NCI-H69 (cell line): Measurements from ENCODE around the gene CCDC88C.

ENCODE experiments used
- DNase-seq: peaks from one replicate; lab custom pipeline; 2025; lab: John Stamatoyannopoulos, UW

CCDC88C gene

DNA sequence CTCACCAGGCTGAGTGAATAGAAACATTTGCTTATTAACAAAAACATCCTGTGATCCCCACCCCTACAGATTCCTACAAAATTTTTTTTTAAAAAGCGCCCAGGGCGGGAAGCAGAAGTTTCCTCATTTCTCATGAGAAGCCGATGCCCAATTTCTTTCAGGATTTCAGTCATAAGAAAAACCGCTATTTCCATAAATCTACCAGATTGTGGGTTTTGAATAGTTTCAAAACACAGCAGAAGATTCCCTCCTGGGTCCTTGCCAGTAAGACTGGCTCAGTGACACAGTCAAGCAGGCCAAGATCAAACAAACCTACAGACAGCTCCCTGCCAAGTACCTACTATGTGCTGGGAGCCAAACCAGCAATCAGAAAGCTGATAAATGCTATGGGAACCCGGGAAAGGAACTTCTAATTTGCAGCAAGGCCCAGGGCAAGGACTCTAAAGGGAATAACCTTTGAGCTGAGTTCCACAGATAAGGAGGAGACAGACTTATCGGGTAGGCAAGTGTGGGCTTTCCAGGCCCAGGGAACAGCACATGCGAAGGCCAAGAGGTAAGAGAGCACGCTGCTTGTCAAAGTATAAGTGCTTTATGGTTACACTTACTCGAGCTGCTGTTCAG lies 68.7 kb downstream of the CCDC88C start:
- DNase-seq: no peak

DNA sequence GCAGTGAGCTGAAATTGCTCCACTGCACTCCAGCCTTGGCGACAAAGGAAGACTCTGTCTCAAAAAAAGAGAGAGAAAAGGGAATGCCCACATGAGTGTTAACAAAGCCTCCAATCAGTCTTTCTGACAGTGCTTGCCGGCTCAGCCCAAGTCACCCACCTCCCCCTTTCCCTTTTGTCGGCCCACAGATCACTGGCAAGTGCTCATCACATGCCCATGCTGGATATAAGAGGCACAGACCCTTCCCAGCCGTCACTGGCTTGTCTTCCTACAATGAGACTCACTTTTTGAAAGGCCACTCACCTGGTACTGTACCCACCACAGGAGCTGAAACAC lies 70.8 kb downstream of the CCDC88C start:
- no peak for DNase-seq

DNA sequence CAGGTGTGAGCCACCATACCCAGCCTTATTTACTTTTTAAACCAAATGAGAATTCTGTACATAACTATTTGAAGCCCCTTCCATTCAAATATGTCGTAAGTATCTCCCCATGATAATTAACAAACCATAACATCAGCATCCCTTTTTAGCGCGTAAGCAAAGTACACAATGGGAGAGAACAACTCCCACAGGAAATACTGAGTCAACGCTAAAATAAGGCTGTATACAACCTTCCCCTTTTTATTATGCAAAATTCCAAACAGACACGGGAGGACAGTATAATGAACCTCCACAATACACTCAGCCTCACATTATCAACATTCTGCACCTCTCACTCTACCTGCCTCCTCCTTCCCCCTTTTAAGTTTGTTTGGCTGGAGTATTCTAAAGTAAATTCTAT lies 73.5 kb downstream of the CCDC88C start:
- peak; percentile 46 for DNase-seq

DNA sequence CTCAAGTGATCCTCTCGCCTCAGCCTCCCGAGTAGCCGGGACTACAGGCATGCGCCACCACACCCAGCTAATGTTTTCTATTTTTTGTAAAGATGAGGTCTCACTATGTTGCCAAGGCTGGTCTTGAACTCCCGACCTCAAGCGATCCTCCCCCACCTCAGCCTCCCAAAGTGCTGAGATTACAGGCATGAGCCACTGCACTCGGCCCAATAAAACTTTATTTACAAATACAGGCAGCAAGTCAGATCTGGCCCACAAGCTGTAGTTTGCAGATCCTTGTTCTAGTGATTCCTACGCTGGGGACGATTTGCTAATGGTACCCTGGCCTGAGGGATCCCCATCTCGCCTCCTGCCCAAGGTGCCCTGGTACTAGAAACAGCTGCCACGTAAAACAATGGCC lies 74.6 kb downstream of the CCDC88C start:
- no peak for DNase-seq

DNA sequence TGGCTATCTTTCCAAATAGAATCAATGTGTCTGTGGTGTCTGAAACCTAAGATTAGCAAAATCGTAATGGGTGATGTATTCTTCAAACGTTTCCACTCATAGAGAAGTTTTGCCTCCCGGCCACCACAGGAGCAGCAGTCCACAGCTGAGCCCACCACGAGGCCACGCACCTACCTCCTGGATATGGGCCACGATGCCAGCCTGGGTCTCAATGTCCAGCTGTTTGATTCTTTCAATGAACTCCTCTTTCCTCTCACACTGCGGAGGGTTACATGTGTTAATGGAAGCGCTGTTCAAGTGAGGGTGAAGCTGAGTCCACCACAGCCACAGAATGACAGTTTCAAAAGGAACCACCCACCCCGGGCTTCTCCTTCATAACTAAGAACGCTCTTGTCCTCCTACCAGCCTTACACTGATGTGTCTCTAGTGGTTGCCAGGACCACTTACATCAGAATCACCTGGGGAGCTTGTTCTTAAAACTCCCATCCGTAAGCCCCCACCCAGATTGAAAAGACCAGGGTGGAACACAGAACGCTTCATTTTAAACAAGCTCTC lies 75.3 kb downstream of the CCDC88C start:
- DNase-seq: no peak

DNA sequence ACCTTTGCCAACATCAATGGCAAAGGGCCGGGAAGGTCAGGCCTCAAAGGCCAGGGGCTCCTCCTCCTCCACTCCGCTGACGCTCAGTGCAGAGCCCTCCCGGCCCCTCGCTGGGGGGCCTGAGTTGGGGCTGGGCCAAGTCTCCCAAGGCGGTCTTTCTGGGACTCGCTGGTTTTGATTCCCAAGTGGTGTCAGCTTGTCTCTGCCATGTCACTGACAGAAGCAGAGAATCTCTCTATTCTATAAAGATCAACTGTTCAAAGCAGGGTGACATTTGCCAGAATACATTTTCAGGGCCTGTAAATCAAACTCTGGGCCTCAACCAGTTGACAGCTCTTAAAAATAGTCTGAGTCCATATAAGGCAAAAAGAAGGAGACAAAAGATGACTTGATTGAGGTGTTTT lies 75.9 kb downstream of the CCDC88C start:
- DNase-seq: no peak

DNA sequence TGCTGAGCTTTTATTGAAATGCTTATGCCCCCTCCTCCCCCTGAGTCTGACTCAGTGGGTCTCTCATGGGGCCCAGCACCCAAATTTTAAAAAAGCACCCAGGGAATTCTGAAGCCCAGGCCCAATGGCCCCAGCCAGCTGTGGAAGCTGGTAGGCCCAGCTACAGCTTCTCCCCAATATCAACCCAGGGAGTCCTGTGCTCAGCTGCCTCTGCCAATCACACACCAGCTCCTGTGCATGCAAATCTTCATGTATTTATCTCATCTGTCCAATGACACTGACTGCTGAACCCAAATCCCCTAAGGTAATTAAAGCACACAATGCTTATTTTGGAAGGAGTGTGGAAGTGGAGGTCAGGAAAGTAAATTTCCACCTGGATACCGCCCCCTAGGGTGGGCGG lies 76.3 kb downstream of the CCDC88C start:
- no peak for DNase-seq

DNA sequence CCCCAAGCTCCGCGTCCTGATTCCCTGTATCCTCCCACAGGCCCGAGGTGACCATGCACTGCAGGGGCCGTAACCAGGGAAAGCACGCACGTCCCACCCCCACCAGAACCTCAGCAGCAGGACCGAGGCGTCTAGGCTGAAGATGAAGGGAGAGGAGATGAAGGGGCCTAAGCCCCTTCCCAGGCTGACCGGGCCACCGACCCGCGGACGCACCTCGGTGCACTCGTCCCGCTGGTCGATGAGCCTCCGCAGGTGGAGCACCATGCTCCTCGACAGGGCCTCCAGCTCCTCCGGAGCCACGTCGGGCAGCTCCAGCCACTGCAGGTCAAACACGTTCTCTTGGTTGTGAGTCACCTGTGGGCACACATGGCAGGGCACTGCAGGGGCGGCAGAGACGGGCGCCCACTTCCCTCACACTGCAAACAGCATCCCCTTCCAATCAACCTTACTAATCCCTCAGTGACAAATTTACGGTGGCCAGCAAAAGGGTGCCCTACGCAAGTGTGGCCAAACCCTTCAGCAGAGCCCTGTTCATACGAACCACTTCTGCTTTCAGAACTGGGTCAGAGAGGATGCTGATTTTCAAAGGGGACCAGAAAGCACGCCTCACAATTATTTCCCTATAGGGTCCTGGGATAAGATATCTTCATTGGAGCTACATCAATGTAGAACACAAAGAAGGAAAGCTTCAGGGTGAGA lies 77.8 kb downstream of the CCDC88C start:
- DNase-seq: no peak

DNA sequence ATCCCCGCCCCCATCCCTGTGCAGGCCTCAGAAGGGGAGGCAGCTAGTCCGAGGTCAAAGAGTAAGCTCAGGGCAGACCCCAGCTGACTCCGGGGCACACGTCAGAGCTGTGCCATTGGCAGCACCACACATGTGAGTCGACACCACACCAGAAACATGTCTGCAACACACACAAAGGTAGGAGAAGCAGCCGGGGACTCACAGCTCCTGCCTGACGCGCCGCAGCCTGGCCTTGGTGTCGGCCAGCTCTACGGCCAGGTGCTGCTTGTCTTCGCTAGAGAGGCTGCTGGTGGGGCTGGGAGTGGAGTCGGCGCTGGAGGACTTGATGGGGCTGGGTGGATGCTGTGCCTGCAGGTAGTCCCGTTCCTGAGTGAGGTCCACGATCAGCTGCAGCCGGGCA lies 78.5 kb downstream of the CCDC88C start:
- DNase-seq: no peak

DNA sequence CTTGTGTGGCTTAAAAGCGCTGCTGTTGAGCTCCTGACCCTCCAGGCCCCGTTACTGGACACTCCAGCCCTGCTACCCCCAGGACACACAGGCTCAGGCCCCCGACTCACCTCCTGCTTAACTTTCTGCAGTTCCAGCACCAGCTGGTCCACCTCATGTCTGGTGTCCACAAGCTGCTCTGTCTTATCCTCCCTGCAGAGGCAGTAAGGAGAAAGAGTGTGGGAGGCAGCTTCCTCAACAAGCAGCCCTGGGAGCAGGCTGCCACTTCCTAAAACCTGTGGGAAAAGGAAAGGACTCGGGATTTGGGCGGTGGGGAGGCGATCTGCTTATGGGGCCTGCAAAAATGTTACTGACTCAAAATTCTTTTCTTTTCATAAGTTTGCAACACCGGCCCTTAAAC lies 79.2 kb downstream of the CCDC88C start:
- DNase-seq: no peak

DNA sequence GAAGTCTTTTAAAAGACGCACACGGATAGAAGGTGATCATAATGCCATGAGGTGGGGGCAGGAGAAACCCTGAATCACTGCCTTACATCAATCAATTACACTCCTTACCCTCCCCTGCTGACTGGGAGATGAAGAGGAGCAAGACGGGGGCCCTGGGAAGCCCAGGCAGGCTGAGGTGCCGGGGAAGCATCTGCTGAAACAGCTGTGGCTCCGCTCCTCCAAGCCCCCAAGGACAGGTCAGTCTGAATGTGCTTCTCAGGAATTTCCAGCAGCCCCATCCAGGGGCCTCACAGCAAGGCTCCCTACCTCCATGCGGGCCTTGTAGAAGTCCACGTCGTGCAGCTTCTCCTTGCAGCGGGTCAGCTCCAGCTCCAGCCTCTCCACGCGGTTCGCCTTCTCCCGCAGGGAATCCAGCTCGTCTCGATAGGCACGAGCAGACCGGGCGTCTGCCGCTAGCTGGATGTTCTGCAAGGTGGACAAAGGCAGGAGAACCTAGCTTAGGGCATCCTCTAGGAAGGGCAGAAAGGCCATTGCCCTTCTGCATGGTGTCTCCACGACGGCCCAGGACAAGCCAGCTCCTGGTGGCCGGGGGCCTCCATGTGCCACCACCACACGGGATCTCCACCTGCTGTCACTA lies 79.8 kb downstream of the CCDC88C start:
- no peak for DNase-seq

DNA sequence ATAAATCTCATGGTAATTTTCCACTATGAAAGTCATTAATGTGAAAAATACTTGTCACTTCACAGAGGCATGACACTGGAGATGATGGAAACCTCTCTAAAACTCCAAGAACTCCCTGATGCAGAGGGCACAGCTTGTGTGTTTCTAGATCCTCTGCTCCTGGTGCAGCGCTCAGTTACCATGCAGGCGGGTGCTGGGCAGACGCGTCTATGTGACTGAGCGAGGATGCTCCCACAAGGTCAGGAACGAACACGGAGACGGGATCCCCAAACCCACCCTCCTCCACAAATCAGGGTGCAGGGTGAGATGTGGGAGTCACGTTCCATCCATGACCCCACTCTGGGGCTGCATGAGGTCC lies 81.5 kb downstream of the CCDC88C start:
- DNase-seq: no peak

DNA sequence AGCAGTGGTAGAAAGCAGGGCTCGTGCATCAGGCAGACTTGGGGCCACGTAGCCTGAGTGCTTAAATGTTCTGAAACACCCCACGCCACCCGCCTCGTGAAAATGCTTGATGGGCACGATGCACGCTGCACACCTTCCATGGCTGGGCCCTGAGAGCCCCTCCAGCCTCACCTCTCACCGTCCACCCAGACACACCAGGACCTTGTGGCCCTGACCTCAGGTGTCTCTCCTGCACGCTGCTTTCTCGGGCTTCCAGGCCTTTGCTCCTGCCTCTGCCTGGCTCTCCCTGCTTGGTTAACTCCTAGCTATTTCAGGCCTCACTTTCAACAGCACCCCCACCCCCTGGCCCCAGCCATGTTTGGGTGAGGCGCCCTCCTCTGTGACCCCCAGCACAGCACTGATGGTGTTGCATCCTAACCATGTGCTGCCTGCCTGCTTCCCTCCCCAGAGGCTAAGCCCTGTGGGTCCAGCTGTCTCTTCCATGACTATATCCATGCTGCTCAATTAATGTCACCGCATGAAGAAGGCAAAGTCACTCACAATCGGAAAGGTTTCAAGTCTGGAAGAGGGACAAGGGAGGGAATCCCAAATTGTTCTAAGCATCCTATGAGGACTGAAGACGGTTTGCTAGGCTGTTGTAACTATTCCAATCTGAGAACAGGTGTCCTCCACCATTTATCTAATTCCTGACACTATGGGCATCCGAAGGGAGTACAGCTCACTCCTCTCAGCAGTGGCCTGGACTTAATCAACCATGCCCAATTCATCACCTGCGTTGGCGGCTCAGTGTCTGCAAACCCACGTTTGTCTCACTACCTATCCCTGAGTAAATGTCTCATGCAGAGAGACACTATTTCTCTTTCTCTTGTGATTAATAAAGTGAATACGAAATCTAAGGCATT lies 82.2 kb downstream of the CCDC88C start:
- DNase-seq: no peak

DNA sequence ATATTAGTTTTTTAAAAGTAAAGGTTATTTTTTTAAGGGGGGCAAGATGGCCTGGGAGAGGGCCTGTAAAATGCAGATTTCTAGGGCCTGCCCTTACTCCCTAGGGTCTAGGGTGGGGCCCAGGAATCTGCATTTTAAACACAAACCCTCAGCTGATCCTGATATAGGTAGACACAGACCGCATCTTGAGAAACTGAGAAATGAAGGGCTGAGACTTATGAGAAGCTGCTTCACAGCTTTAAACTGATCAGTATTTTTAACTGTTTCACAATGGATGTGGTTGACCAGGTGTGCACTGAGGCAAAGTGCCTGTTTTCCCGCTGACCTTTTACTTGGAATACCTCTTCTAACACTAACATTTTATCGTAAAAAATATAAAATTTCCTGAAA lies 84.0 kb downstream of the CCDC88C start:
- DNase-seq: no peak

DNA sequence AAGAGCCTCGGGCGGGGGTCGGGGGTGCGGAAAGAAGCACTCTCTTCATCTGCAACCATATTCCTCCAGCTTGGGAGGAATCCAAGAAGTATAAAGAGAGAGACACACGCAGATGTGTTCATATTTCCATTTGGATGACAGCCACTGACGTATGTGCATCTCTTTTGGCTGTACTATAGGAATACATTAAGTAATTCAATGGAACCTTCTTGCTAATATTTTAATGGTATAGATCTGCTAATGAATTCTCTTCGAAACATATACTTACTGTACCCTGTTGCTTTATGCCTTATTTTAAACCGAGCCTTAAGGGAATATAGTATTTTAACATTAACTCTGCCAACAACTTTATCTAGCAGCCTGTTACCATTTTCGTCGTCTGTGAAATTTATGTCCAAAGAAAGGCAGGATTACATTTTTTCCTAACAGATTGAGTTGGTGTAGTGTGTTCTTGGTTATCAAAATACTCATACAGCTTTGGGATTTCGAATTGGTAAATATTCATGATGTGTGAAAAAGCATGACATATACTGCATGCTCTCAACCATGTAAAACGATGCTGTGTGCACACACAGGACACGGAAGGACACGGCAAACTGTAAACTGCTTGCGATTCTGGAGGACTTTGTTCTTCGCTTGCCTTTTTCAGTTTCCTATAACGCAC lies 84.5 kb downstream of the CCDC88C start:
- no peak for DNase-seq

DNA sequence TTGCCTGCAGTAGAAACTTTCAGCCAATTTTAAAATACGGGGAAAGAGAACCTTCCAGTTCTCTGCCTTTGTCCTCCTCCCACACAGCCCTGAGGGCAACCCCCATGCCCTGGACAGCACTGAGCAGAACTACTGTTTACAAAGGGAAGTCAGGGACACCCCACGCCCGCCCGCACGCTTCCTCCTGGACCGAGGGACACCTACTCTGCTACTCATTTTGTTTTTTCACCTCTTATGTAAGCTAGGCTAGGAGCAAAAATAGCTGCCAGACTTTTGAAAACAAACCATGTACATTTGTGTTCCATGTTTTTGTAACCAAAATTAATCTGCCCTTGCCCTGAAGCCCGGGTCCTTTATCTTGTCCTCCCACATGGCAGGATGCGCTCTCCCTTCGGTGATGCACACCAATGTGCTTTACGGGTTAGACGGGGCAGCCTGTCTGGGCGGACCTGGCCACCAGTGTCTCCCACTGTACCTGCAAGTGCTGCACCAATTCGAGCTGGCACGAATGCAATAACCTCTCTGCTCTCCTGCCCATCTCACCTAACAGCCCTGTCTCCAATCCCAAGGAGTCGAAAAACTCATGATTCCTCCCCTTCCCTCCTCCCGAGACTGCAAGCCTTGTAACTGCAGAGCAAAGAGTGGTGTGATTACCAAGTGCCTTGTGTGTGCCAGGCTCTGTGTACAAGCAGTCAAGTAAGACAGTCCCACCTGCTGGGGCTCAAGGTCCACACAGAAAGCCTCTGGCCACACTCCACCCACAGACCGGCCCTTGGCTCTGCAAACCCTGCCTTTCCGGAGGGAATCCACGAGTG lies 85.2 kb downstream of the CCDC88C start:
- DNase-seq: peak; percentile 29

DNA sequence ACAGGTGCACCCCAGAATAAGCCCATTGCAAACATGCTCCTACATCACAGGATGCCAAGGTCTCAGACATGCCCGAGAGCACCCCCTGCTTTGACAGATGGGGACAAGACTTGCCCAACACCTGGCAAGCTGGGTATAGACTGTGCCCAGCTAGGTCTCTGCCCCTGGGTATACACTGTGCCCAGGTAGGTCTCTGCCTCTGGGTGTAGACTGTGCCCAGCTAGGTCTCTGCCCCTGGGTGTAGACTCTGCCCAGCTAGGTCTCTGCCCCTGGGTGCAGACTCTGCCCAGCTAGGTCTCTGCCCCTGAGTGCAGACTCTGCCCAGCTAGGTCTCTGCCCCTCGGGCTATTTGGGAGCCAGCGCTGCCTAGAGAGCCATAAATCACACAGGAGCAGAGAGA lies 85.9 kb downstream of the CCDC88C start:
- peak; percentile 37 for DNase-seq

DNA sequence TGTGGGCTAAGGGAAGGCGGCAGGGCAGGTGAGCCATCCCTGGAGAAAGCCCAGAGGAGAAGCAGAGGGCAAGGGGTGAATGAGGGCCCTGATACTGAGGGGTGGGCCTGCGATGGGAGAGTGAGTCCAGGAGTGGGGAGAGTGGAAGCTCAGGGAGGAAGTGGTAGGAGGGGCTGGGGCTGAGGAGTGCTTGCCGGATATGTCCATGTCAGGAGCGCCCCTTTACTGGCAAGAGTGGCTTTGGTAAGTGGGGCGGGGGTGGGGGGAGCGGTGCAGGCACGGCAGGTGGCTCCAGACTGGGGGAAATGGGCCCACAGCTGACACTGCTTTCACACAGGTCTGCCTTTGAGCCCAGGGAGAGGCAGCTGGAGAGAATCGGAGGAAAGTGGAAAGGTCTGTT lies 86.8 kb downstream of the CCDC88C start:
- no peak for DNase-seq

DNA sequence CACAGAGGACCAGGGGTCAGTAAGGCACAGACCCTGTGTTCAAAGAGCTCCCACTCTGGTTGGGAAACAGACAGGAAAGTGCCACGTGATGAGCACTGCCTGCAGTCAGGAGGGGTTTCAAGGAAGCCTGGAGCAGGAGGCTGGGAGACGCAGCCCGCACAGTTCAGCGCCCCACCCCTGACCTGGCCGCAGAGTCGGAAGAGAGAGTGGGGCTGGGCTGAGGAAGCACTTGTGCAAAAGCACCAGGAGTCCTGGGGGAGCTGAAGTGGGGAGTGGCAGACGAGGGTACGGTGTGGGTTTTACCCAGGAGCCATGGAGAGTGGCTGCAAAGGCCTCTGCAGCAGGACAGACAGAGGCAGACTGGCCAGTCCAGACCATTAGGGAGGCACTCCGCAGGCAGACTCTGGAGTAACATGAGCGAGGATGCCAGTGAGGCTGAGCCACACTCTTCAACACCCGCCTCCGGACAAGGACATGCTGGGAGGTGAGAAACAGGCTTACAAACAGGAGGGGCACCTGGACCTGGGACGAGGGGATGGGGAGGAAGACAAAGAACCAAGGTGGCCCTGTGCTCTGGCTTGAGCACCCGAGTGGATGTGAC lies 87.4 kb downstream of the CCDC88C start:
- no peak for DNase-seq

DNA sequence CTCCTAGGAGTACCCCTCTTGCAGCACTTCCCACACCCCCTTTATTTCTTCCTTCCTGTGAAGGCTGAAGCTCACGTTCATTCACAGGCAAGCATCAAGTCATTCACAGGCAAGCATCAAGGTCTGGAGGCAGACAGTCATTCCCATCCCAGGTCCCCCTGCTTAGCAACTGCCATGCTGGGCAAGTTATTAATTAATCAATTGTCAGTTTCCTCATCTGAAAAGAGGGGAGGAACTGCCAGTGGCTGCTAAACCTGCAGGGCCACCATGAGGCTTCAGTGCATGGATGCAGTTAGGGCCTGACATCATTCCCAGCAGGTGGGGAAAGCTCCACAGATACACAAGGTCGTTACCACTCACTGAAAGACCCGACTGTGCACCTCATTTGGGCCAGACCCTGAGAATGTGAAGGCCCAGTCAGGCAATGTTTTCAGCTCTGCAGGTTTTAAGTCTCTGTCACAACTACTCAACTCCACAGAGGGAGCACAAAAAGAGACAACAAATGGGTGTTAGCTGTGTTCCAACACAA lies 88.1 kb downstream of the CCDC88C start:
- no peak for DNase-seq
